Endothelial cell of umbilical vein (primary cell): ENCODE measurements around the gene CTPS1. TPM values are rescaled to one million over a fixed set of nuclear protein-coding genes. Genes with fewer than 3 reads are reported as not detected.

Source experiments
- BruUV-seq: library from RNA; stranded (reverse); fragments of 400-500 nt; replicated peaks from 2 replicates; lab custom pipeline; 2021; lab: Mats Ljungman, UMichigan
- CTCF ChIA-PET: fragments of 300-600, 350-600 bp; sonication (Branson Sonifier 250); formaldehyde crosslinking; loops from one replicate; lab custom pipeline; 2021; ENCODE audit warnings: antibody characterized with exemption, inconsistent platforms; lab: Charles Lee
- POLR2A ChIA-PET: fragments of 300-600, 350-600 bp; sonication (Branson Sonifier 250); formaldehyde crosslinking; loops from one replicate; lab custom pipeline; 2021; ENCODE audit warnings: antibody characterized with exemption, inconsistent platforms; lab: Charles Lee
- DNase-seq: peaks from one replicate; pipeline ENCODE4 v3.0.0-alpha.2; 2011; ENCODE audit warnings: low read depth, low spot score
- FAIRE-seq: peaks from 2 replicates; lab custom pipeline; 2011; peaks lifted over from hg19 to GRCh38; lab: Jason Lieb, UNC
- H2AFZ ChIP-seq: 2 replicates; pipeline ENCODE4 v1.6.0; 2012; ENCODE audit warnings: low read depth, low read length, control low read depth, inconsistent platforms
- H3K27ac ChIP-seq: 2 replicates; pipeline ENCODE4 v1.5.1; 2011; ENCODE audit warnings: low read depth, mild to moderate bottlenecking, control low read depth, low read length, moderate library complexity; ENCODE audit not compliant: insufficient read depth
- H3K27me3 ChIP-seq, 2 experiments: 2 replicates each; pipeline versions ENCODE4 v1.6.0 to v1.6.1; 2011; ENCODE audit warnings: low read length in 2 of 2, mixed read lengths in 1 of 2; ENCODE audit not compliant: control insufficient read depth in 2 of 2, insufficient read depth in 2 of 2
- H3K36me3 ChIP-seq, 2 experiments: 2 replicates in 1 of 2; 3 replicates in 1 of 2; pipeline ENCODE4 v1.5.1; 2011; ENCODE audit warnings: low read length in 2 of 2, mild to moderate bottlenecking in 1 of 2, moderate library complexity in 1 of 2; ENCODE audit not compliant: control insufficient read depth in 2 of 2, insufficient read depth in 2 of 2; ENCODE audit errors: extremely low read depth in 1 of 2
- H3K4me1 ChIP-seq: 3 replicates; pipeline ENCODE4 v1.5.1; 2011; ENCODE audit warnings: mild to moderate bottlenecking, low read length; ENCODE audit not compliant: control insufficient read depth, insufficient read depth; ENCODE audit errors: extremely low read depth
- H3K4me2 ChIP-seq: 2 replicates; pipeline ENCODE4 v1.6.1; 2011; ENCODE audit warnings: low read length, control low read depth, mixed read lengths; ENCODE audit not compliant: insufficient read depth
- H3K4me3 ChIP-seq, 3 experiments: fragments of 200-600 bp in 1 of 3; sonication (generic), shearing (Covaris generic) in 1 of 3; replicated peaks in 1 of 3; 2 replicates each; pipeline ENCODE4 v1.5.1; 2011 to 2016; ENCODE audit warnings: control low read depth in 3 of 3, low read length in 3 of 3, mild to moderate bottlenecking in 2 of 3, inconsistent platforms in 1 of 3, low read depth in 1 of 3, moderate library complexity in 1 of 3; ENCODE audit not compliant: insufficient read depth in 1 of 3
- H3K79me2 ChIP-seq: 2 replicates; pipeline ENCODE4 v1.6.0; 2012; ENCODE audit warnings: low read length, inconsistent platforms; ENCODE audit not compliant: control insufficient read depth, insufficient read depth
- H3K9ac ChIP-seq: replicated peaks from 2 replicates; pipeline ENCODE3; 2011; ENCODE audit warnings: low read length, control low read depth; ENCODE audit not compliant: insufficient read depth; ENCODE audit errors: extremely low read depth
- H3K9me1 ChIP-seq: replicated peaks from 3 replicates; pipeline ENCODE4 v1.6.0; 2011; ENCODE audit warnings: mild to moderate bottlenecking, low read length; ENCODE audit not compliant: control insufficient read depth, insufficient read depth; ENCODE audit errors: extremely low read depth
- H3K9me3 ChIP-seq: replicated peaks from 2 replicates; pipeline ENCODE4 v1.5.1; 2012; ENCODE audit warnings: low read length, inconsistent platforms; ENCODE audit not compliant: control insufficient read depth, insufficient read depth
- H4K20me1 ChIP-seq: replicated peaks from 2 replicates; pipeline ENCODE3; 2011; ENCODE audit warnings: mild to moderate bottlenecking, low read length; ENCODE audit not compliant: control insufficient read depth, insufficient read depth; ENCODE audit errors: extremely low read depth
- EZH2 ChIP-seq: IDR thresholded peaks from 2 replicates; pipeline ENCODE4 v1.6.1; 2012; ENCODE audit warnings: borderline replicate concordance, low read depth, mild to moderate bottlenecking, moderate library complexity, low read length, inconsistent platforms; ENCODE audit not compliant: severe bottlenecking
- FOS ChIP-seq: IDR thresholded peaks from 2 replicates; pipeline ENCODE4 v1.6.1; 2011; ENCODE audit warnings: mild to moderate bottlenecking, low read length, moderate library complexity, borderline replicate concordance; ENCODE audit not compliant: insufficient read depth
- GATA2 ChIP-seq: IDR thresholded peaks from 2 replicates; pipeline ENCODE4 v1.7.0; 2011; ENCODE audit warnings: low read depth, mild to moderate bottlenecking, moderate library complexity, mixed read lengths, low read length; ENCODE audit not compliant: insufficient read length, insufficient read depth
- JUN ChIP-seq: IDR thresholded peaks from 2 replicates; pipeline ENCODE4 v1.6.1; 2011; ENCODE audit warnings: borderline replicate concordance, low read depth; ENCODE audit not compliant: insufficient read length, insufficient read depth
- MAX ChIP-seq: IDR thresholded peaks from 2 replicates; pipeline ENCODE4 v1.6.1; 2011; ENCODE audit not compliant: insufficient read depth, insufficient read length
- MYC ChIP-seq: IDR thresholded peaks from one replicate; pipeline ENCODE4 v1.6.1; 2011; ENCODE audit warnings: mild to moderate bottlenecking, low read depth, low read length
- POLR2A ChIP-seq: IDR thresholded peaks from 2 replicates; pipeline ENCODE4 v1.6.1; 2012; ENCODE audit warnings: low read depth, mild to moderate bottlenecking, control low read depth, low read length
- POLR2AphosphoS5 ChIP-seq: IDR thresholded peaks from 2 replicates; pipeline ENCODE4 v1.6.1; 2012; ENCODE audit warnings: low read depth, mild to moderate bottlenecking, control low read depth, low read length, moderate library complexity; ENCODE audit not compliant: insufficient read depth
- dilution Hi-C: fragments of 300-500 bp; cut with MboI; formaldehyde crosslinking; loops from one replicate; pipeline ENCODE4 v1.15.0; 2019; ENCODE audit warnings: low sequenced_read_pairs; ENCODE audit not compliant: extremely low pct_ligation_motif_present
- intact Hi-C: fragments of 100-400 bp; cut with micrococcal nuclease; formaldehyde crosslinking; loops from one replicate; pipeline ENCODE4 v1.10.0; 2022
- polyA plus RNA-seq, 4 experiments: library from polyadenylated mRNA; depleted of rRNA in 3 of 4; stranded (reverse) in 3 of 4; unstranded in 1 of 4; fragments of >200 nt; gene quantifications; 2 replicates each; pipeline versions ENCODE4 v1.2.1 to v1.2.3, GENCODE V29; 2011 to 2012; ENCODE audit warnings: missing spikeins in 1 of 4
- total RNA-seq: library from RNA; stranded (reverse); gene quantifications from 2 replicates; pipeline ENCODE4 v1.2.3, GENCODE V29; 2021
- TF ChIP-seq, protein P1 (sequence below), 2 donors: IDR thresholded peaks; 1 replicate in 1 of 2; 2 replicates in 1 of 2; pipeline ENCODE4 v1.5.1; 2011; ENCODE audit warnings: low read length in 2 of 2, mild to moderate bottlenecking in 2 of 2, moderate library complexity in 2 of 2, control low read depth in 1 of 2, inconsistent platforms in 1 of 2, low read depth in 1 of 2; ENCODE audit not compliant: insufficient read depth in 1 of 2; ENCODE audit errors: extremely low read depth in 1 of 2

Gene CTPS1
- total and polyA plus RNA-seq, 2 donors (not counting 3 experiments of a cell fraction or from before 2014, with no cell fraction given) = 24.9 to 65.8 TPM

- Histone ChIP-seq H2AFZ (no peak overlapping the region), H3K9me1 (no peaks in the 10 kb centered on the region), H3K27ac (no peak overlapping the region), H3K4me1 (no peaks in the 10 kb centered on the region), H3K9me3 (no peaks in the 10 kb centered on the region), H3K4me2 (no peak overlapping the region), H3K36me3 (peaks cover 31 to 32% of the 10 kb centered on the region in 2 experiments), H3K79me2 (peaks cover 14% of the 10 kb centered on the region), H3K27me3 (no peaks in the 10 kb centered on the region), H3K9ac (no peak overlapping the region), H3K4me3 (no peak overlapping the region), H4K20me1 (no peaks in the 10 kb centered on the region)
- TF ChIP-seq, protein P1, sequence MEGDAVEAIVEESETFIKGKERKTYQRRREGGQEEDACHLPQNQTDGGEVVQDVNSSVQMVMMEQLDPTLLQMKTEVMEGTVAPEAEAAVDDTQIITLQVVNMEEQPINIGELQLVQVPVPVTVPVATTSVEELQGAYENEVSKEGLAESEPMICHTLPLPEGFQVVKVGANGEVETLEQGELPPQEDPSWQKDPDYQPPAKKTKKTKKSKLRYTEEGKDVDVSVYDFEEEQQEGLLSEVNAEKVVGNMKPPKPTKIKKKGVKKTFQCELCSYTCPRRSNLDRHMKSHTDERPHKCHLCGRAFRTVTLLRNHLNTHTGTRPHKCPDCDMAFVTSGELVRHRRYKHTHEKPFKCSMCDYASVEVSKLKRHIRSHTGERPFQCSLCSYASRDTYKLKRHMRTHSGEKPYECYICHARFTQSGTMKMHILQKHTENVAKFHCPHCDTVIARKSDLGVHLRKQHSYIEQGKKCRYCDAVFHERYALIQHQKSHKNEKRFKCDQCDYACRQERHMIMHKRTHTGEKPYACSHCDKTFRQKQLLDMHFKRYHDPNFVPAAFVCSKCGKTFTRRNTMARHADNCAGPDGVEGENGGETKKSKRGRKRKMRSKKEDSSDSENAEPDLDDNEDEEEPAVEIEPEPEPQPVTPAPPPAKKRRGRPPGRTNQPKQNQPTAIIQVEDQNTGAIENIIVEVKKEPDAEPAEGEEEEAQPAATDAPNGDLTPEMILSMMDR (IDR thresholded peaks at IDR 0.05; ENCODE audit: extremely low read depth in 1 of 2, insufficient read depth in 1 of 2, low read depth in 1 of 2, low read length in 2 of 2) = no peak
- TF ChIP-seq EZH2 (no peak), MAX (no peak), POLR2AphosphoS5 (no peak), JUN (no peak), POLR2A (no peak), FOS (no peak), MYC (no peak), GATA2 (no peak)
- intact Hi-C loops = no loop called here
- ChIA-PET POLR2A (no interaction called here), CTCF (interaction anchor here (1.5 kb wide), 1 partner anchor 127 kb away, joined by 4 read pairs; no protein-coding TSS in a partner anchor)
- dilution Hi-C loops = no loop called here
- BruUV-seq = no TSS peak
- FAIRE-seq = no peak
- DNase-seq = no peak
Observed at GRCh38 chr1:40997096-40997495, 17.6 kb downstream of the CTPS1 start.
